GM18526 (cell line): Measurements from ENCODE around the gene LRRC2.

Experiments
- POLR2A ChIP-seq: IDR thresholded peaks from 3 replicates; pipeline ENCODE4 v1.6.1; 2011; ENCODE audit not compliant: insufficient read length; ENCODE audit errors: extremely low read depth

The LRRC2 gene, protein sequence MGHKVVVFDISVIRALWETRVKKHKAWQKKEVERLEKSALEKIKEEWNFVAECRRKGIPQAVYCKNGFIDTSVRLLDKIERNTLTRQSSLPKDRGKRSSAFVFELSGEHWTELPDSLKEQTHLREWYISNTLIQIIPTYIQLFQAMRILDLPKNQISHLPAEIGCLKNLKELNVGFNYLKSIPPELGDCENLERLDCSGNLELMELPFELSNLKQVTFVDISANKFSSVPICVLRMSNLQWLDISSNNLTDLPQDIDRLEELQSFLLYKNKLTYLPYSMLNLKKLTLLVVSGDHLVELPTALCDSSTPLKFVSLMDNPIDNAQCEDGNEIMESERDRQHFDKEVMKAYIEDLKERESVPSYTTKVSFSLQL

DNA sequence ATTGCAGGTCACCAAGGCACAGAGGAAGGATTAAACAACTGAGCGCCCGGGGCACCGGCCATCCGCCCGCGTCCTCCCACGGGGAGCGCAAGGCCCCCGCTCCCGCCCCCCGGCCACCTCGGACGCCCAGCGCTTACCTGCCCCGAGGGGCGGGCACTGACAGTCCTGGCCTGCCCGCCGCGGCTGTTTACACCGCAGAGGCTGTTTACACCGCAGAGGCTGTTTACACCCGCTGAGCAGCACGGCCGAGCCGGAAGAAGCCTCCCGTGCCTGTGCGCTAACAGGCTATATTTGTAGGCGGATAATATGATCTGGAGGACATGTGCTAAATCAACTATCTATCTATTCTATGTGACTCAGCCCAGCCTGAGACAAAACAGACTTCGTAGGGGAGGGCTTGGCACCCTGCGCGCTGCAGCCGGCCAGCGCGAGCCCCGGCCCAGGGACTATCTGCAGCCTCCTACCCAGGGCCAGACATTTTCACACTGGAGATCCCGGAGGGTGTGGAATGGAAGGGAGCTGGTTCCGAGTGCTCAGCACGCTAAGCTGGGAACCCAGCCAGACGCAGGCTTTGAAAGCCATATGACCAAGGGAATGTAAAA lies at the start of gene LRRC2:
Gene LRRC2 (minus strand): TSS at position 263 of the 602 bp plus-strand sequence. CDS start 14,711 bp downstream, outside the sequence.
- no peak for TF ChIP-seq POLR2A

DNA sequence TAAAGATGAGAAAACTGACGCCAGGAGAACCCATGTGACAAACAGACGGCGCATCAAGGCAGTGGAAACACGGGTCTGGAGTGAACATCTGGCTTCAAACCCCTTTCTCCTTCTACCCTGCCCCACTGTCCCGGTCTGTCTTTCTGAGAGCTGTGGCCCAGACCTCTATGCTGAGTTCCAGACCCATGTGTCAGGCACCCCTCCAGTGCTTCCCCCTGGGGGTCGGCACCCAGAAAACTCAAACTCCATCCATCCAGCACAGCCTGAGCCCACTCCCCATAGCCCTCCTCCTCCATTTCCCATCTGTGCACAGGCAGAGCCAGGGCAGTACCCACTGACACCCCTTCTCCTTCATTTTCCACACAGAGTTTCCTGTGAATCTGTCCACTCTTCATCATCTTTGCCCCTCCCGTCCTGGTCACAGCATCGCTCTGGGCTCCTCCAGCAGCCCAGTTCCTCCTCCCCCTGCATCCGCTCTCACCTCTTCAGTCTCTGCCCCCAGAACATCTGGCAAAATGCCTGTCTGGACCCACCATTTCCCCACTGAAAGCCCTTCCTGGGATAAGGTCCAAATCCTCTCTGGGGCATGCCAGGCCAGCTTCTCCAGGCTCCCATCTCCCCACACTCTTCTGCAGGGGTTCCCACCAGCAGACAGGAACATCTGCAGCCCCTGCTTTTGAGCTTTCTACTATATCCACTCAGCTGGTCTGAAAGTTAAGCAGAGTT lies 49.1 kb upstream of the LRRC2 start:
- no peak for TF ChIP-seq POLR2A

DNA sequence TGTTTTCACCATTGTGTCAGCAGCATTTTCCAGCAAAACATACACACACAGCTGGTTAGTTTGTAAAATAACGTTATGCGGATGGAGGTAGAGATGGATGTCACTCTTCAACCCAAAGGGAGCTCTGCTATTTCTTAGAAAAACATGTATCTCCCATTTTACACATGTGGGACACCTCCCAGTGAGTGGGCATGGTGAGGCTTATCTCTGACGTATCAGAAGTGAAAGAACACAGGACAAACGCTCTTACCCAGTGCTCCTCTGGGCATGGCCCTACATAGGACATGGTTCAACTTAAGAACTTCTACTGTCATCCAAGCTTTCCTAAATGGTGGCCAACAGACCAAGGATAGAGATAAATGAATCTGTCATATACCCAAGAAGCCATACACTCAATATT lies 48.3 kb upstream of the LRRC2 start:
- no peak for TF ChIP-seq POLR2A

DNA sequence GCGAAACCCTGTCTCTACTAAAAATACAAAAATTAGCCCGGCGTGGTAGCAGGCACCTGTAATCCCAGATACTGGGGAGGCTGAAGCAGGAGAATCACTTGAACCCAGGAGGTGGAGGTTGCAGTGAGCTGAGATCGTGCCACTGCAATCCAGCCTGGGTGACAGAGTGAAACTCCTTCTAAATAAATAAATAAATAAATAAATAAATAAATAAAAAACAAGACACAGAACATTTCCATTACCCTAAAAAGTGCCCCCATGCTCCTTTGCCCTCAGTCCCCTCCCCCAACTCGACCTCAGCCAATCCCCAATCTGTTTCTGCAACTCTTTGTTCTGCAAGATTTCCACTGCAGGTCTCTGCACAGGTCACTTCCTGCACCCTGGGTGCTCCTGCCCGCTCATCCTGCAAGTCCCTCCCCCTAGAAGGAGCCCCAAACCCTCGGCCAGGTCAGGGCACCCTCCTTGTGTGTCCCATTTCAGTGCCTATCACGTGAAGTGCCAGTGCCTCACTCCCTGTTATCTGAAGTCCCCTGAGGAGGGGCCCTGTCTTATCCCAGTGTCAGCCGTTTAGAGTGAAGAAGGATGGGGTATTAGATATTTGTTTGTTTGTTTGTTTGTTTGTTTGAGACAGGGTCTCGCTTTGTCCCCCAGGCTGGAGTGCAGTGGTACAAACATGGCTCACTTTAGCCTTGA lies 47.4 kb upstream of the LRRC2 start:
- no peak for TF ChIP-seq POLR2A

DNA sequence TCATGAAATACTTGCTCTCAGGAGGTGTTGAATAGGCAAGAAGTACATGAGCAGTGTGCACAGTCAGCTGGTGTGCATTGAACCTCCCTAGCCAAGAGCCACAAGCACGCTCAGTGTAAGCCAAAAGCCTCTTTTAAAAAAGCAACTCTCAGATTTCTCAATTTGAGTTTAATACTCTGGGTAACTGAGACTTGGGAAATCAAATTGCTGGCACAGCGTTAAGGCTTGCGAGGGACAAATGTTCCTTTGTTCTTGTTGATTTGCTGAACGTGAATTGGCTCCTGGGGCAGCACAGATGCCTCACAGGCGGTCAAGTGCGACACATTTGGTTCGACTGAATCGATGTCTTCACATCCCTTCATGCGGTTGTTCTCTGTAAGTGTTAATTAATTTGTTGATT lies 46.2 kb upstream of the LRRC2 start, which contains the start of gene FAM240A:
Gene FAM240A (plus strand): TSS at position 202 of the 400 bp plus-strand sequence. CDS start 159 bp downstream, at position 361.
- TF ChIP-seq POLR2A: no peak

DNA sequence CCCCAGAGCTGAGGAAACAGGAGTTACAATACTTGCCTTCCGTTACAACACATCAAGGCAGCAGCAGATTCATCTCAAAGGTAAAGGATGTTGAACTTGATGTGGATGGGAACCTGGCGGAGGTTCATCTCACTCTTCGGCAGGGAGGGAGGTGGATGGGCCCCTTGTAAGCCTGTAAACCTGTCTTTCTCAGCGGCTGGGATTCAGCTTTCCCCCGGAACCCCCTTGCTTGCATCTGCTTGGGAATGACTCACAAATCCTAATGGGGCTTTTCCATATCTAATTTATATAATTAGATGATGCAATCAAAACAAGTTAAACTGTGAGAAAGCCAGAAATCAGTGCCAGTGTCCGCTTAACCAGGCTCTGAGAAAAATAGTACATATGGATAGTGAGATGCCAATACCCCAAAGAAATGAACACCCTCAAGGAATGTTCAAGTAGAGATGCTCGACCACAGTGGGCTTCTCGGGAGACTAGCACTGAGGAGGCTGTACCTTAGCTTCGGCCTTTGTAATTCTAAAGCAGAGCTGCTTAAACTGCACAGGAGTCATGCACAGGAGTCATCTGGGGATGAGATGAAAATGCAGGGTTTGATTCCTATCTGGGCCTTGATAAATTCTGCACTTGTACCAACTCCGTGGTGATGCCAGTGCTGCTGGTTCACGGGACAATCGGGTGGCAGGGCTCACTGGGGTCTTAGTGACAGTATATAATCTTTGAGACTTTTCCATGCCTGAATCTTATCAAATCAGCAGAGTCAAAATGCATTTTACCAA lies 44.0 kb upstream of the LRRC2 start:
- no peak for TF ChIP-seq POLR2A

DNA sequence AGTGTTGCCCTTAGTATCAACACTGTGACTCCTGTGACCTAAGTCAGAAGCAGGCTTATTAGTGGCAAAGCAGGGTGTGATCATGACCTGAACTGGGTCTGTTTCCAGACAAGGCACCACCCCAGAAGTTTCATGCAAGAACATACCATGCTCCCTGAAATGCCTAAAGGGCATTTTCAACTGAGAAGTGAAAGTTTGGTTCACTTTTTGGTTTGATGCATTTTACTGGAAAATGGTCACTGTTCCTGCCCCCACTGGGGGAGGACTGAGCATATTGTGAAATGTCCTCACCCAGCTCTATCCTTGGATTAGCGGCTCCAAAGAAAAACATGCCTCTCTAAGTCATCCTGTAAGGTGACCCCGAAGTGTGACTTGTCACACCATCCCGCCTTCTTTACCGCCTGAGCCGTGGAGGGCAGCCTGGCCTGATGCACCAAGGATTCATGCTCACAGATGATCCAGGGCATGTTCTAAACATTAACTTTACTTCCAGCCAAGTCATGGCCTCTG lies 43.2 kb upstream of the LRRC2 start:
- TF ChIP-seq POLR2A: no peak

DNA sequence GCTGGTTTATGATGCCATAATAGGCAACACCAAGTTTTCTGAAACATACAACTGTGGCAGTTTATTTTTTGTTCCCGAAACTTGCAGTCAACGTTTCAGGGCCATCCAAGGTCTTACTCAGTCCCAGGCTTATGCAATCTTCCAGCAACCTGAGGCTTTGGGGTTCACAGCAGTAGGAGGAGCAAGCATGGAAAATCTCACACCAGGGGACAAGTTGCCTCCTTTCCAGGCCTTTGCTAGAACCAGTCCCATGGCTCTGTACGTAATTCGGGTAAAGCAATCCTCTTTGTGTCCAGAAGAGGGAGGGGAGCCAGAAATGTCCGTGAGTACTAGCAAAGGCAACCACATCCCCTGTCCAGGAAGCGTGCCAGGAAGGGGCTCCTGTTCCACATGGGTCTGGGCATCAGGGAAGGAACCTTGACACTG lies 41.5 kb upstream of the LRRC2 start:
- TF ChIP-seq POLR2A: no peak

DNA sequence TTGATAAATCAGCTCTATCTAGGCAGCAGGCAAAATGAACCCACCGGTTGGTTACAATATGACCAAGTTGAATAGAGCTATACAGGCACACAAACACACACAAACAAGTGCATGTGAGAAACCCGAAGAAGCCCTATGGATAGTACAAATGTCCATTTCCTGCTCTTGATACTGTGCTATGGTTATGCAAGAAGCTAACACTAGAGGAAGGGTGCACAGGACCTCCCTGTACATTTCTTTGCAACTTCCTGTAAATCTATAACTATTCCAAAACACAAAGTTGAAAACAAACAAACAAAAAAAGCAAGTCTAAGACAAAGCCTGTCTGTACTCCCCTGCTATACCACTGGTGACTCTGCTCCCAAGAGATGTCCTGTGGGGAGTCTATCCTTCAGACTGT lies 38.0 kb upstream of the LRRC2 start:
- TF ChIP-seq POLR2A: no peak

DNA sequence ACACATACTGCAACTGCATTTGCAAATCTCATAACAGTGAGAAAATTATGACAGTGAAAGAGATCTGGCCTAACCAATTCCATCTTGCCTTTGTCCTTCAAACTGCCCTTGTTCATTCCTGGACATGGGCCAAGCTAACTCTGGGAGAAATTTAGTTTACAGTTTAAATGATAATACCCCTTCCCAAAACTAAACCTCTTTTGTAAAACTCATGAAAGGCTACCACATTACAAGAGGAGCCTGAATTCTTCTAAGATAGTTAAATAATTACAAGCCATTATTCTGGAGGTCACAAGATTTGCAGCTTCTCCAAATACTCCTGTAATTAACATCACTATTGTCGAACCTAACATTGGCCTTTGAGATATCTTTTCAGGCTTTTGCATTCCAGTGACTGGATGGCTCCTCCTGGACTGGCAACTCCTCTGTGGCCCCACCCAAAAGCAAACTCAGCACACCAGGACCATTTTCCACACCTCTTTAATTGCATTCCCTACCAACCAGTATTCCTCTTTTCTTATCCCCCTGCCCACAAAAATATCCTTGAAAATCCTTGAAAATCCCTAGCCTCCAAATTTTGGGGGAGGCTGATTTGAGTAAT lies 37.4 kb upstream of the LRRC2 start:
- no peak for TF ChIP-seq POLR2A

DNA sequence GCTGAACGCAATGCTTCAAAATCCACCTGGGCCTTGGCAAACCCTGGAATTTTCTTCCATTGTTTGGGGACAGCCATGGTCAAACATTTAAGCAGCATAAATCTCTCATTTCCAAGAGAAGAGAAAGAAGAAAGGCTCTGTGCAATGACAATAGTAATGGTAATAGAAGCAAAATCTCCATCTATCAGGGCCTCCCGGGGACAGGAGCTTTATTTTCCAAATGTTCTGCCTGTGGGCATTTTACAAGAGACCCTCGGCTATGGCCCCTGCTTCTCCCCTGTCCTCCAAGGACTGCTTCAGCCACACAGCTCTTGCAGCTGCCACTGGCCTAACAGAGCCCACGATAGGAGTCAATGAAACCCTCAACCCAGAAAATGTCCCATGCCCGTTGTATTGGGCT lies 33.5 kb upstream of the LRRC2 start:
- no peak for TF ChIP-seq POLR2A

DNA sequence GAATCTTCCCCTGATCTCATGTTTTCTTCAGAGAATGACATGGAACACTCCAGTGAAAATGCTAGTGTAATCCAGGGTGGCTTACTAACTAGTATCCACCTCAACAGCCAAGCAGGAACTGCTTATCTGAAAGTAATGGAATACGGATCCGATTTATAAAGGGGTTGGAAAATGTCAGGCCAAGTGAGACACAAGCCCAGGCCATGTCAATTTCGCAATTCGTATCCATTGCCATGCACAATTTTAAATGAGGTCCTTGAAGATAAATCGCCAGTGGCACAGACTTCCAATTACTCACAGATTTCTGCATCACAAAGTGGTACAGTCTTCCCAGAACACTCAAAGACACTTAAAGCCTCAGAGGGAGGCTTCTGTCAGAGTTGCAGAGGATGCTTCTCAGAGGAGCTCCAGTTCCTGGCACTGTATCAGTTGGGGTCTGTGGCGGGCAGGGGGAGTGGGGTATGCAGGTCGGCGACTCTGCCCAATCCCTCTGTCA lies 29.8 kb upstream of the LRRC2 start:
- TF ChIP-seq POLR2A: no peak

DNA sequence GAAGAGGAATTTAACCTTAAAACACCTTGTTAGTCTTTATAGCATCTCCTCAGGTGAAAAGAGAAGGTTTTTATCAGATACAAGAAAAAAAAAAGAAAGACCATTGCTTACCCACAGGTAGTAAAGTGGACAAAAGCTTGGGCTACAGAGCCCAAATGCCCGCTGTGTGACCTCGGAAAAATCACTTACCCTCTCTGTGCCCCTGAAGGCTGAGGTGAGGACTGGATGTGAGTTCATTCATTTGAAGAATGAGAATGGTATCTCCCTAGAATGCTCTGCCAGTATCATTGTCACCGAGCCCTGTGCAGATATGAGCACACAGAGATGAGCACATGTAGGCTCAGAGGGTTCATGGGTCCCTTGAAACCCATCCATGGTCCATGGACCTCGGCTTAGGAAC lies 28.6 kb upstream of the LRRC2 start:
- no peak for TF ChIP-seq POLR2A

DNA sequence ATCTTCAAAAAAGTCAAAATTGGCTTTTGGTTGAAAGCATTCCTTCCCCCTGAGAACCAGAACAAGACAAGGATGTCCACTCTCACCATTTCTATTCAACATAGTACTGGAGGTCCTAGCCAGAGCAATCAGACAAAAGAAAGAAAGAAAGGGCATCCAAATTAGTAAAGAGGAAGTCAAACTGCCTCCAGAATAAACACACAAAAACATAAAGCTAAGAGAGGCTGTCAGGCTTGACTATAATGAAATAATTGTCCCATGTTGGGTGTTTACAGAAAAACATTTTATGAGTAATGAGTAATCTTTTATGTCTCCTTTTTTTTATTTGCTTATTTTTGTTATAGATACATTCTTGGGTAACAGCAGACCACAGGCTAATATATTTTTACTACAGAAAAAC lies 27.9 kb upstream of the LRRC2 start:
- TF ChIP-seq POLR2A: no peak

DNA sequence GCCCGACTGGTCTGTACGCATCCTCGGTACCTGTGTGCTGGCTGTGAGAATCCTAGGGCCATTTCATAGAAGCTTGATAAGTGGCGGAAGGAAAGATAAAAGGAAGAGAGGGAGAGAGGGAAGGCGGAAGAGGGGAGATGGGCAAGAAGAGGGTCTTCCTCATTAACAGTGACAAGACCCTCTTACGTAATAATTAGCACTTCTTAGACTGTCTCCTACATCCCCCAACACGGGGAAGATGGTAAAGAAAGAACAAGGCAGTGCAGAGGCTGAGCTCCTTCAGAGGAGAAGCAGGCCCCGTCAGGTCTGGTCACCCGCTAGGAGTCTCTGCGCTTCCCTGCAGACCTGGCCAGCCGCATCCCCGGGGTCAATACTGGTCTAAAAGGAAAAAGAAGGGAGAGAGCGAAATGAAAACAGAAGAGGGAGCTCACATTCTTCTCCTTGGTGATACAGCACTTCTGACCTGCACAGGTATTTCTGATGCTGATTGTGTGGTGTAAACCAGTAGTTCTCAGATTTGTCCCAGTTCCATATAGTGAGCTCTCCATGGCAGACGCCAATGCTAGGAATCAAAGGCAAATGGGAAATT lies 27.3 kb upstream of the LRRC2 start:
- TF ChIP-seq POLR2A: no peak
